Neuronal stem cell (in vitro differentiated cells): ENCODE measurements around the gene RELL2.

ENCODE experiments used
- DNase-seq: peaks from one replicate; pipeline ENCODE4 v3.0.0-alpha.2; 2013; ENCODE audit warnings: low spot score
- H2AFZ ChIP-seq: one replicate; pipeline ENCODE4 v1.6.1; 2013; ENCODE audit warnings: mild to moderate bottlenecking, low read length, inconsistent platforms
- H2AK5ac ChIP-seq: 2 replicates; pipeline ENCODE4 v1.6.1; 2013; ENCODE audit warnings: low read depth, mild to moderate bottlenecking, inconsistent platforms, low read length, moderate library complexity, mixed read lengths
- H2BK120ac ChIP-seq: 2 replicates; pipeline ENCODE4 v1.6.1; 2013; ENCODE audit warnings: low read depth, mild to moderate bottlenecking, inconsistent platforms, low read length, moderate library complexity, mixed read lengths
- H2BK12ac ChIP-seq: one replicate; pipeline ENCODE4 v1.6.1; 2013; ENCODE audit warnings: low read length, inconsistent platforms
- H2BK15ac ChIP-seq: 2 replicates; pipeline ENCODE4 v1.6.1; 2013; ENCODE audit warnings: mild to moderate bottlenecking, low read length, inconsistent platforms, mixed read lengths
- H2BK5ac ChIP-seq: one replicate; pipeline ENCODE4 v1.6.1; 2013; ENCODE audit warnings: inconsistent platforms, mild to moderate bottlenecking, low read length, moderate library complexity
- H3K14ac ChIP-seq: one replicate; pipeline ENCODE4 v1.6.1; 2013; ENCODE audit warnings: low read length, inconsistent platforms
- H3K18ac ChIP-seq: 2 replicates; pipeline ENCODE4 v1.6.1; 2013; ENCODE audit warnings: low read length, inconsistent platforms
- H3K23ac ChIP-seq: 2 replicates; pipeline ENCODE4 v1.6.1; 2013; ENCODE audit warnings: low read depth, mild to moderate bottlenecking, mixed read lengths, low read length, inconsistent platforms; ENCODE audit not compliant: poor library complexity
- H3K27ac ChIP-seq: replicated peaks from 3 replicates; pipeline ENCODE4 v1.5.1; 2013; ENCODE audit warnings: low read length, inconsistent platforms
- H3K27me3 ChIP-seq, 3 experiments: 2 replicates each; pipeline ENCODE4 v1.6.1; 2013; ENCODE audit warnings: low read length in 3 of 3, mild to moderate bottlenecking in 2 of 3, inconsistent platforms in 1 of 3, low read depth in 1 of 3, mixed read lengths in 1 of 3, moderate library complexity in 1 of 3; ENCODE audit not compliant: control insufficient read depth in 3 of 3, insufficient read depth in 3 of 3
- H3K36me3 ChIP-seq, 2 donors: replicated peaks in 1 of 2; 2 replicates each; pipeline ENCODE4 v1.6.1; 2013; ENCODE audit warnings: low read length in 2 of 2; ENCODE audit not compliant: control insufficient read depth in 2 of 2, insufficient read depth in 2 of 2
- H3K4ac ChIP-seq: 2 replicates; pipeline ENCODE4 v1.6.1; 2013; ENCODE audit warnings: inconsistent platforms, mild to moderate bottlenecking, low read length, moderate library complexity
- H3K4me1 ChIP-seq, 2 donors: 1 replicate in 1 of 2; 2 replicates in 1 of 2; pipeline ENCODE4 v1.6.1; 2013; ENCODE audit warnings: low read length in 2 of 2, low read depth in 1 of 2; ENCODE audit not compliant: control insufficient read depth in 2 of 2, insufficient read depth in 1 of 2
- H3K4me2 ChIP-seq: one replicate; pipeline ENCODE4 v1.6.1; 2013; ENCODE audit warnings: mild to moderate bottlenecking, low read length, inconsistent platforms; ENCODE audit not compliant: insufficient read depth, poor library complexity, severe bottlenecking
- H3K4me3 ChIP-seq, 2 donors: 2 replicates each; pipeline ENCODE4 v1.5.1; 2013; ENCODE audit warnings: low read length in 2 of 2, mild to moderate bottlenecking in 2 of 2, inconsistent platforms in 1 of 2, moderate library complexity in 1 of 2
- H3K79me1 ChIP-seq: one replicate; pipeline ENCODE4 v1.6.1; 2013; ENCODE audit warnings: low read depth, mild to moderate bottlenecking, inconsistent platforms, low read length, moderate library complexity
- H3K9ac ChIP-seq: one replicate; pipeline ENCODE4 v1.6.1; 2013; ENCODE audit warnings: mild to moderate bottlenecking, low read depth, low read length, inconsistent platforms; ENCODE audit not compliant: poor library complexity
- H3K9me3 ChIP-seq, 2 donors: replicated peaks in 1 of 2; 2 replicates each; pipeline versions ENCODE3 to v1.6.1; 2013; ENCODE audit warnings: low read length in 2 of 2, mild to moderate bottlenecking in 2 of 2, inconsistent platforms in 1 of 2, low read depth in 1 of 2, mixed read lengths in 1 of 2, moderate library complexity in 1 of 2; ENCODE audit not compliant: control insufficient read depth in 2 of 2, insufficient read depth in 1 of 2
- H4K8ac ChIP-seq: one replicate; pipeline ENCODE4 v1.6.1; 2013; ENCODE audit warnings: low read depth, mild to moderate bottlenecking, inconsistent platforms, low read length, moderate library complexity
- H4K91ac ChIP-seq: one replicate; pipeline ENCODE4 v1.6.1; 2013; ENCODE audit warnings: low read length, low read depth, mild to moderate bottlenecking, inconsistent platforms; ENCODE audit not compliant: poor library complexity
- WGBS, 2 donors: extraction: QIAGEN DNeasy Blood & Tissue Kit; methylation state at CpG; one replicate each; pipeline ENCODE4 v1.1.7; 2013; ENCODE audit warnings: missing lambda C conversion rate in 2 of 2, mixed read lengths in 1 of 2; ENCODE audit not compliant: insufficient read length in 2 of 2, insufficient replicate concordance in 1 of 2; ENCODE audit errors: extremely low coverage in 2 of 2; 5-methylcytosine and 5-hydroxymethylcytosine counted together

RELL2 gene

GRCh38 chr5:141649972-141650371 lies 13.2 kb downstream of the RELL2 start:
- Histone ChIP-seq H3K4me2 (no peak overlapping the region), H3K4ac (no peak overlapping the region), H3K4me1 (peaks cover 3 to 5% of the 10 kb centered on the region in 2 donors), H3K36me3 (peaks cover 3 to 14% of the 10 kb centered on the region in 2 donors), H3K27ac (no peak overlapping the region), H3K23ac (no peak overlapping the region), H2BK15ac (no peak overlapping the region), H3K14ac (no peak overlapping the region), H2BK12ac (peak overlapping the region; percentile 63), H3K18ac (no peak overlapping the region), H2BK120ac (no peak overlapping the region), H3K9me3 (no peaks in the 10 kb centered on the region), H2BK5ac (no peak overlapping the region), H3K4me3 (no peak overlapping the region), H3K9ac (no peak overlapping the region), H2AFZ (no peak overlapping the region), H3K79me1 (no peaks in the 10 kb centered on the region), H4K8ac (no peak overlapping the region), H2AK5ac (no peak overlapping the region), H3K27me3 (no peaks in the 10 kb centered on the region), H4K91ac (no peak overlapping the region)
- no peak for DNase-seq

GRCh38 chr5:141650851-141651727 lies 14.3 kb downstream of the RELL2 start, which contains the start of gene FCHSD1:
Gene FCHSD1, minus strand, starts transcription at chr5:141651418. Its CDS starts 50 bp downstream, at chr5:141651368.
- no CpG with 5 or more reads among the region's 50 CpGs for WGBS, 2 donors
- no peaks in the 10 kb centered on the region for H3K79me1 ChIP-seq

GRCh38 chr5:141651728-141652105 lies 14.9 kb downstream of the RELL2 start:
- H4K91ac ChIP-seq: no peak overlapping the region

More at GRCh38 chr5:141650851-141651727, 14.3 kb downstream of the RELL2 start, which contains the start of gene FCHSD1:
- Histone ChIP-seq H3K4me3 (peak within 1 kb of the TSS; percentile 62 to 78), H3K36me3 (peaks cover 12 to 16% of the 10 kb centered on the region in 2 donors), H2BK5ac (no peak within 1 kb of the TSS), H2BK120ac (no peak within 1 kb of the TSS), H3K9ac (peak within 1 kb of the TSS; percentile 61), H3K18ac (peak within 1 kb of the TSS; percentile 84), H3K9me3 (no peaks in the 10 kb centered on the region), H3K4ac (no peak within 1 kb of the TSS), H2BK12ac (peak within 1 kb of the TSS; percentile 63), H4K91ac (no peak within 1 kb of the TSS), H2BK15ac (peak within 1 kb of the TSS; percentile 51), H3K4me1 (peaks cover 3 to 5% of the 10 kb centered on the region in 2 donors), H2AFZ (peak within 1 kb of the TSS; percentile 96), H3K23ac (no peak within 1 kb of the TSS), H4K8ac (no peak within 1 kb of the TSS), H3K4me2 (peak within 1 kb of the TSS; percentile 69), H3K27me3 (no peaks in the 10 kb centered on the region), H3K14ac (no peak within 1 kb of the TSS), H2AK5ac (peak within 1 kb of the TSS; percentile 37), H3K27ac (no peak within 1 kb of the TSS)
- peak; percentile 85 for DNase-seq

GRCh38 chr5:141654298-141654697 lies 17.5 kb downstream of the RELL2 start:
- Histone ChIP-seq H3K27ac (no peak overlapping the region), H2BK15ac (no peak overlapping the region), H3K23ac (no peak overlapping the region), H3K36me3 (peaks cover 27 to 29% of the 10 kb centered on the region in 2 donors), H2BK120ac (no peak overlapping the region), H3K14ac (no peak overlapping the region), H3K18ac (no peak overlapping the region), H3K79me1 (no peaks in the 10 kb centered on the region), H3K9ac (no peak overlapping the region), H2BK12ac (no peak overlapping the region), H2AFZ (no peak overlapping the region), H2AK5ac (no peak overlapping the region), H4K91ac (no peak overlapping the region), H2BK5ac (no peak overlapping the region), H3K4me3 (no peak overlapping the region), H3K27me3 (no peaks in the 10 kb centered on the region), H4K8ac (no peak overlapping the region), H3K9me3 (no peaks in the 10 kb centered on the region), H3K4ac (no peak overlapping the region), H3K4me2 (no peak overlapping the region), H3K4me1 (peaks cover 3 to 5% of the 10 kb centered on the region in 2 donors)
- WGBS, 2 donors: no CpG with 5 or more reads among the region's 2 CpGs
- DNase-seq: no peak

More at GRCh38 chr5:141651728-141652105, 14.9 kb downstream of the RELL2 start:
- Histone ChIP-seq H3K27me3 (no peaks in the 10 kb centered on the region), H3K36me3 (peaks cover 17 to 23% of the 10 kb centered on the region in 2 donors), H2AFZ (peak overlapping the region; percentile 96), H3K23ac (no peak overlapping the region), H2AK5ac (peak overlapping the region; percentile 37), H3K4me3 (peak overlapping the region in 1 of 2 donors; percentile 62), H3K4me2 (peak overlapping the region; percentile 69), H2BK5ac (no peak overlapping the region), H3K9me3 (no peaks in the 10 kb centered on the region), H3K4ac (no peak overlapping the region), H3K4me1 (peaks cover 3 to 5% of the 10 kb centered on the region in 2 donors), H2BK15ac (no peak overlapping the region), H2BK12ac (no peak overlapping the region), H3K79me1 (no peaks in the 10 kb centered on the region), H3K14ac (no peak overlapping the region), H2BK120ac (no peak overlapping the region), H3K9ac (no peak overlapping the region), H4K8ac (no peak overlapping the region), H3K18ac (peak overlapping the region; percentile 84), H3K27ac (no peak overlapping the region)
- no CpG with 5 or more reads among the region's 9 CpGs for WGBS, 2 donors
- no peak for DNase-seq
